Measurements from ENCODE around the gene TSPAN14. TPM values are rescaled to one million over a fixed set of nuclear protein-coding genes. Genes with fewer than 3 reads are reported as not detected.

Gene TSPAN14
- total and polyA plus RNA-seq, 12 donors, result 16.9 to 57.2 (median 27.6) TPM

DNA sequence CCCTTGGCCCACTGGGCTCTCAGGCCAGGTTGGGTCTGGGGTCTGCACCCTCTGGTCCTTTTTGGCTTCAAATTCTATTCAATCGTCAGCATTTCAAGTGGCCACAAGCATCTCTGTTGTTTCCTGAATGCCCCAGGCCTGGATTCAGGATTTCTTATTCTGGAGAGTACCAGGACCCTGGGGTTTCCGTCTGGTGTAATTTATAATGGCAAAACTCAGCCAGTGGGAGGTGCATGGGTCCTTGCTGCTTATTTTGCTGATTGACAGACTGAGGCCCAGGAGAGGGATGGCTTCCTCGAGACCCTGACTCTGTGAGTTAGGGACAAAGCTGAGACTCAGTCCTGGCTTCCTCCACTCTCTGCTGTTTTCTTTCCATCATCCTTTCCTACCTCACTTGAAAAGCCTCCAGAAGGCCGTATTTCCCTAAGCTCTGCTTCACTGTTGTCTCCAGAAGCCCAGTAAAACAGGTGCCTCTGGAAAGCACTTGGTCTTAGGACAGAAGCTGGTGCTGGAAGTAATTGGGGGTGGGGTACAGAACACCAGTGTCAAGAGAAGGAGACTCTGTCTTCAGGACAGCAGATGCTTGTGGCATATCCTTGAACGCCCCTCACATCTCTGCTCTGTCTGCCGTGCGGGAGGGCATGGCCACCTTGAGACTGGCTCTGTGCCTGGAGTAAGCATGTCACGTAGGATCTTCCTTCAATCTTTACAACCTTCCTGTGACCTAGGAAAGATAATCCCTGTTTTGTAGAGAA is 44.1 kb downstream of the TSPAN14 start:
- Histone ChIP-seq H3K4me3 (no peak overlapping the region), H3K9me3 (peaks cover 0 to 10% (median 0%) of the 10 kb centered on the region in 11 donors), H3K36me3 (peaks cover 0 to 24% (median 0%) of the 10 kb centered on the region in 9 donors), H3K4me1 (peaks cover 49 to 100% (median 91%) of the 10 kb centered on the region in 9 donors), H3K27me3 (no peaks in the 10 kb centered on the region), H3K27ac (peak overlapping the region; percentile 58 to 92 (median 82))
- WGBS, 2 donors, result 39 to 53% methylated on average over 8 of the region's 8 CpGs
- ATAC-seq (peak in 2 of 8 donors; percentile 1), DNase-seq (no peak)
- no peak for TF ChIP-seq CTCF (IDR thresholded peaks at IDR 0.05)
- intact Hi-C loops (cut with DNase I), result loop anchor here in 1 of 10 donors (5.0 kb wide), 1 partner anchor 41 kb away; no protein-coding TSS in a partner anchor

DNA sequence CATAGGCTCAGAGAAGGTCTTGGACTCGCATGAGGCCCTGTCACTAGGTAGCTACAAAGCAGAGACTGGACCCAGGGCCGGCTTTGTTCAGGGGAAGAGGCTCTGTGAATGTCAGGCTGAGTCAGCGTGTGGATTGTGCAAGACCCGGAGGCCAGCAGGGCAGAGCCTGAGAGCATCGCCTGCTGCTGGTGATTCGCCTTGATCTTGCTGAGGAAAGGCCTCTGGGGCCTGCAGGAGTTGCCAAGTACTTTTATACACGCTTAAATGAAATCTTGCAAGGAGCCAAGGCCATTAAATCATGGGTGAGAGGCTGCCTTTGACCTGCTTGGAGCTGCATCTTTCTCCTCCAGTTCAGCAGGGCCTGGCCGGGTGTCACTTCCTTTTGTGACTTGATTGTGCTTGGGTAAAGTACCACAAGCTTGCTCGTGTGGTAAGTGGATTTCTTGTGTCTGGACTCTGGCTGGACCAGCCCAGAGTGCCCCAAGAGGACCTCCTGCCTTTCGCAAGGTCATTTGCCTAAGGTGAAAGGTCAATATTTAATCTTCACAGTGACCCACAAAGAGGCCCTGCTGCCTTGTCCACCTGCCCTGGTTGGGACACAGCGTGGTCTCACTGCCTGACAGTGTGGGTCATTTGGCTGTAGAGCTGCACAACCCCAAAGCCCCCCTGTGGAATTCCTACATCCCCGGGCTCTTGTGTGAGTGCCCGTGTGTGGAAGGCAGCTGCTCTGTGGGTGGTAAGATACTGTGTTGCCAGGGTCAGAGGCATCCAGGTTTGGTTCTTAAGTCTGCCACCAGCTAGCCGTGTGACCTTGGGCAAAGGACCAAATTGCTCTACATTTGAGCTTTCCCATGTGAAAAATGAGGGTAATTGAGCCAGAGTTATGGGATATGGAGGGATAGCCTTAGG is 45.0 kb downstream of the TSPAN14 start:
- no peaks in the 10 kb centered on the region for H3K27me3 ChIP-seq
- peak overlapping the region; percentile 58 to 92 (median 82) for H3K27ac ChIP-seq
- peak; percentile 77 to 92 (median 84) for ATAC-seq
- DNase-seq, result peak; percentile 82 to 88
- H3K36me3 ChIP-seq, result peaks cover 0 to 17% (median 0%) of the 10 kb centered on the region in 9 donors
- WGBS, 2 donors, result 33 to 49% methylated on average over 14 of the region's 14 CpGs
- H3K4me3 ChIP-seq, result peak overlapping the region in 1 of 10 donors; percentile 10
- peaks cover 49 to 100% (median 91%) of the 10 kb centered on the region in 9 donors for H3K4me1 ChIP-seq
- no peak for TF ChIP-seq CTCF (IDR thresholded peaks at IDR 0.05)
- intact Hi-C loops (cut with DNase I), result loop anchor here in 1 of 10 donors (5.0 kb wide), 1 partner anchor 42 kb away; no protein-coding TSS in a partner anchor
- peaks cover 0 to 10% (median 0%) of the 10 kb centered on the region in 11 donors for H3K9me3 ChIP-seq

DNA sequence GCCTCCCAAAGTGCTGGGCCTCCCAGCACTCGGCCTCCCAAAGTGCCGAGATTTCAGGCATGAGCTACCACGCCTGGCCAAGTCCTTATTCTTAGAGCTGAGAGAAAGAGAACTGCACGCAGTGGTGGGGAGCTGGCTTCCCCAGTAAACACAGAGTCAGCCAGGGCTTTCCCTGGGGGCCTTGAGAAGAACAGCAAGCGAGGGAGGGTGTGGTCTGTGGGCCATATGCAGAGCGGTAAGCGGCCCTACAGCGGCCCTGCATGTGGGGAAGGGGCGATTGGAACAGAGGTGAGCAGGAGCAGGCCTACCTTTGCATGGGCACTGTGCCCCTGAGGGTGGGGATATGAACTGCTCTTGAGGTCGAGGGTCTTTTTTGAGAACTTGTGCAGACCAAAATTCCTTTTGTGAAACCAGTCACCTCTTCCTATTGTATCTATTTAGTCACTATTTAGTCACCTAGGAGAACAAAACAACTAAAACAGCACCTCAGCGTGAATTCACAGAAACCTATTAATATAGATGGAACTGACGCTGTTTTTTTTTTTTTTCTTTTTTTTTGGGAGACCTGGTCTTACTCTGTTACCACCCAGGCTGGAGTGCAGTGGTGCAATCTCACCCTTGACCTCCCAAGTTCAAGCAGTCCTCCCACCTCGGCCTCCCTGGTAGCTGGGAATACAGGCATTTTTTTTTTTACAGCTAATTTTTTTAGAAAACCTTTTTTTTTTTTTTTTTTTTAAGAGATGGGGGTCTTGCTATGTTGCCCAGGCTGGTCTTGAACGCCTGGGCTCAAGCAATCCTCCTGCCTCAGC is 46.7 kb downstream of the TSPAN14 start:
- peak in 3 of 9 donors; percentile 12 to 20 (median 19) for TF ChIP-seq CTCF (IDR thresholded peaks at IDR 0.05)
- Histone ChIP-seq H3K27ac (peak overlapping the region; percentile 43 to 92 (median 82)), H3K9me3 (peaks cover 0 to 10% (median 0%) of the 10 kb centered on the region in 11 donors), H3K27me3 (no peaks in the 10 kb centered on the region), H3K4me3 (peak overlapping the region in 2 of 10 donors; percentile 5 to 21), H3K4me1 (peaks cover 53 to 100% (median 91%) of the 10 kb centered on the region in 9 donors), H3K36me3 (peaks cover 0 to 11% (median 0%) of the 10 kb centered on the region in 9 donors)
- DNase-seq (peak; percentile 64 to 76), ATAC-seq (peak in 6 of 8 donors; percentile 10 to 50 (median 36))
- WGBS, 2 donors, result 55 to 62% methylated on average over 14 of the region's 14 CpGs
- intact Hi-C loops (cut with DNase I), result loop anchor here in 4 of 10 donors (1.0 to 5.0 kb wide), 4 partner anchors 32 to 113 kb away; no protein-coding TSS in a partner anchor

Data from heart right ventricle (tissue), 16 donors.